Fibroblast of the aortic adventitia (primary cell): ENCODE measurements around the gene CLIP1. TPM values are rescaled to one million over a fixed set of nuclear protein-coding genes. Genes with fewer than 3 reads are reported as not detected.

Experiments
- DNase-seq: peaks from one replicate; pipeline ENCODE4 v3.0.0-alpha.2; 2010; ENCODE audit warnings: low read depth
- H3K4me3 ChIP-seq: 2 replicates; pipeline ENCODE4 v1.5.1; 2011; ENCODE audit warnings: low read depth, mild to moderate bottlenecking, control low read depth, low read length, moderate library complexity
- total RNA-seq: library from RNA; depleted of rRNA; stranded (reverse); fragments of >200 nt; gene quantifications from 2 replicates; pipeline ENCODE4 v1.2.3, GENCODE V29; 2012; ENCODE audit warnings: low replicate concordance
- TF ChIP-seq, protein P1 (sequence below): IDR thresholded peaks from 2 replicates; pipeline ENCODE4 v1.5.1; 2011; ENCODE audit warnings: mild to moderate bottlenecking, low read length, control low read depth, inconsistent platforms; ENCODE audit not compliant: insufficient read depth

The CLIP1 gene
- total RNA-seq, 1 donor = 80.3 TPM

DNA sequence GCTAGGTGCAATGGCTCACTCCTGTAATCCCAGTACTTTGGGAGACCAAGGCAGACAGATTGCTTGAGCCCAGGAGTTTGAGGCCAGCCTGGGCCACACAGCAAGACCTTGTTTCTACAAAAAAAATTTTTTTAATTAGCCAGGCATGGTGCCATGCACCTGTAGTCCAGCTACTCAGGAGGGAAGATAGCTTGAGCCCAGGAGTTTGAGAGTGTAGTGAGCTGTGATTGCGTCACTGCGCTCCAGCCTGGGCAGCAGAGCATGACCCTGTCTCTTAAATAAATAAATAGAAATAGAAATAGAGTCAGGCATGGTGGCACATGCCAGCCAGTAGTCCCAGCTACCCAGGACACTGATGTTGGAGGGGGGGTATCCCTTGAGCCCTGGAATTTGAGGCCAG is 36.7 kb upstream of the CLIP1 start:
- DNase-seq = no peak
- TF ChIP-seq, protein P1, sequence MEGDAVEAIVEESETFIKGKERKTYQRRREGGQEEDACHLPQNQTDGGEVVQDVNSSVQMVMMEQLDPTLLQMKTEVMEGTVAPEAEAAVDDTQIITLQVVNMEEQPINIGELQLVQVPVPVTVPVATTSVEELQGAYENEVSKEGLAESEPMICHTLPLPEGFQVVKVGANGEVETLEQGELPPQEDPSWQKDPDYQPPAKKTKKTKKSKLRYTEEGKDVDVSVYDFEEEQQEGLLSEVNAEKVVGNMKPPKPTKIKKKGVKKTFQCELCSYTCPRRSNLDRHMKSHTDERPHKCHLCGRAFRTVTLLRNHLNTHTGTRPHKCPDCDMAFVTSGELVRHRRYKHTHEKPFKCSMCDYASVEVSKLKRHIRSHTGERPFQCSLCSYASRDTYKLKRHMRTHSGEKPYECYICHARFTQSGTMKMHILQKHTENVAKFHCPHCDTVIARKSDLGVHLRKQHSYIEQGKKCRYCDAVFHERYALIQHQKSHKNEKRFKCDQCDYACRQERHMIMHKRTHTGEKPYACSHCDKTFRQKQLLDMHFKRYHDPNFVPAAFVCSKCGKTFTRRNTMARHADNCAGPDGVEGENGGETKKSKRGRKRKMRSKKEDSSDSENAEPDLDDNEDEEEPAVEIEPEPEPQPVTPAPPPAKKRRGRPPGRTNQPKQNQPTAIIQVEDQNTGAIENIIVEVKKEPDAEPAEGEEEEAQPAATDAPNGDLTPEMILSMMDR = no peak
- H3K4me3 ChIP-seq = no peak overlapping the region

DNA sequence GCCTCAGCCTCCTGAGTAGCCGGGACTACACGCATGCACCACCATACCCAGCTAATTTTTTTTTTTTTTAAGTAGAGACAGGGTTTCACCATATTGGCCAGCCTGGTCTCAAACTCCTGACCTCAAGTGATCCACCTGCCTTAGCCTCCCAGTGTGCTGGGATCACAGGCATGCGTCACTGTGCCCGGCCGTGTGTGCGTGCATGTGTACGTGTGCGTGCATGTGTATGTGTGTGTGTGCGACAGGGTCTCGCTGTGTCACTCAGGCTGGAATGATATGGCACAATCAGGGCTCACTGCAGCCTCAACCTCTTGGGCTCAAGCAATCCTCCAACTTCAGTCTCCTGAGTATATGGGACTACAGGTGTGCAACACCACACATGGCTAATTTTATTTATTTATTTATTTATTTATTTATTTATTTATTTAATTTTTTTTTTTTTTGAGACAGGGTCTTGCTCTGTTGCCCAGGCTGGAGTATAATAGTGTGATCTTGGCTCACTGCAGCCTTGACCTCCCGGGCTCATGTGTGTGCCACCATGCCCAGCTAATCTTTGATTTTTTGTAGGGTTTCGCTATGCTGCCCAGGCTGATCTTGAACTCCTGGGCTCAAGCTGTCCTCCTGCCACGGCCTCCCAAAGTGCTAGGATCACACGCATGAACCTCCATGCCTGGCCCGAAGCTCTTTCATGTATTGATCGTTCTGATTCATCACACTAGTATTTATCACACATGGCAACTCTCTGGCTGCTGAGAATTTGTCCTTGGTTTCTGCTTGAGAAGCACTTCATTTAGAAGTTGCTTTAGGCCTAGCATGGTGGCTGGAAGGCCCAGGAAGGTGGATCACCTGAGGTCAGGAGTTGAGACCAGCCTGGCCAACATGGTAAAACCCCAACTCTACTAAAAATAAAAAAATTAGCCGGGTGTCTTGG is 35.9 kb upstream of the CLIP1 start:
- TF ChIP-seq, protein P1 = no peak
- DNase-seq = no peak
- no peak overlapping the region for H3K4me3 ChIP-seq

DNA sequence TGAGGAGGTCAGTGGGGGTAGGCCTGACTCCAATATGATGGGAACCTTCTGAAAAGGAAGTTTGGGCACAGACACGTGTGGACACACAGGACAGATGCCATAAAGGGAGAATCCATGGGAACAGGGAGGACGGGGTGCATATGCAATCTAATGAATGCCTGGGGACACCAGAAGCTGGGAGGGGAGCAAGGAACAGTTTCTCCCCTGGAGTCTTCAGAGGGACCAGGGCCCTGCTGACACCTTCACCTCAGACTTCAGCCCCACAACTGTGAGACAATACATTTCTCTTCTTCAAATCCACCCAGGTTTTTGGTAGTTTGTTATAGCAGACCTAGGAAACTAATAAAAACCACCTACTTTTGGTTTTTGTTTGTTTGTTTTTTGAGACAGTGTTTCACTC is 35.2 kb upstream of the CLIP1 start:
- DNase-seq = no peak
- TF ChIP-seq, protein P1 = no peak
- no peak overlapping the region for H3K4me3 ChIP-seq

DNA sequence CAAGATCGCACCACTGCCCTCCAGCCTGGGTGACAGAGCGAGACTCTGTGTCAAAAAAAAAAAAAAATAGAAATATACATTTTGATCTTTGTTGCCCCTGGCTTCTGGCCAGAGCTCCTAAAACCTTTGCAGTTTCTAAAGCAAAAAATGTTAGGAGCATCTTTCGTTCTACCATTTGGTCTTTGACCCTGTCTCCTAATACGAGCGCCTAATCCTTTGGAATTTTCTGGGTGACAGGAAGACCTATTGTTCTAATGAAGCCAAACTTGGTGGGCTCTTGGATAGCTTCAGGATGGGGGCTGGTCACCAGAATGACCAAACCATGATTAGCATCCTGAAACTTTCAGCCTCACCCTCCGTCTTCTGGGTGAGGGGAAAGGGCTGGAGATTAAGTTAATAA is 32.3 kb upstream of the CLIP1 start:
- no peak overlapping the region for H3K4me3 ChIP-seq
- TF ChIP-seq, protein P1 = no peak
- DNase-seq = no peak

DNA sequence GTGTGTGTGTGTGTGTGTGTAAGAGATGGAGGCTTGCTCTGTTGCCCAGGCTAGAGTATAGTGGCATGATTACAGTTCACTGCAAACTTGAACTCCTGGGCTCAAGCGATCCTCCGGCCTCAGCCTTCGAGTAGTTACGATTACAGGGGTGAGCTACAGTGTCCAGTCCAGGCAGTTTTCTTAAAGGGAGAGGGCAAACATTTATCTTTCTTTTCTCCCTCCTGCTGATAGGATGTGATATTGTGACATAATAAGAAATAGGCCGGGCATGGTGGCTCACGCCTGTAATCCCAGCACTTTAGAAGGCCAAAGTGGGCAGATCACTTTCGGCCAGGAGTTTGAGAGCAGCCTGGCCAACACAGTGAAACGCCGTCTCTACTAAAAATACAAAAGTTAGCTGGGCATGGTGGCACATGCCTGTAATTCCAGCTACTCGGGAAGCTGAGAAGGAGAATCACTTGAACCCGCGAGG is 31.8 kb upstream of the CLIP1 start:
- TF ChIP-seq, protein P1 = no peak
- no peak overlapping the region for H3K4me3 ChIP-seq
- DNase-seq = no peak

DNA sequence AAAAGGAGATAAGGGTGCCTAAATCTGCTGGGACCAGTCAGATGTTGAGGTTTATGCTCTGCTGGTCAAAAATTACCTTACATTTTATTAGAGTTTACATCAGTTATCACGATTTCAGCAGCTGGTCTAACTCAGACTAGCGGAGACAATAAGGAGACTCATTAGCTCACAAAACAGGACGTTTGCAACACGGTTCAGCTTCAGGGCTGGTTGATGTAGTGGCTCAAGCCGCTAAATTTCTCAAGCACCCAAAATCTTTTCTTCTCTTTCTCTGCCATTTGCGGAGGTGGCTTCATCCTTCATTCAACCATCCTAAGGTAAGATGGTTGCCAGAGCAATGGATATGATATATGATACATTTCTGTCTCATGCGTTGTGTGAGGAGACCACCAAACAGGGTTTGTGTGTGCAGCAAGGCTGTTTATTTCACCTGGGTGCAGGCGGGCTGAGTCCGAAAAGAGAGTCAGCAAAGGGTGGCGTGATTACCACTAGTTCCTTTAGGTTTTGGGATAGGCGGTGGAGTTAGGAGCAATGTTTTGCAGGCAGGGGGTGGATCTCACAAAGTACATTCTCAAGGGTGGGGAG is 30.3 kb upstream of the CLIP1 start:
- no peak for DNase-seq
- H3K4me3 ChIP-seq = no peak overlapping the region
- TF ChIP-seq, protein P1 = no peak
